HEK293 (cell line): ENCODE measurements around the gene HHIPL1.
A peak's percentile ranks its signal among the peaks of the same experiment; 100 is the strongest.

Experiments used
- OSR2 ChIP-seq: fragments of 450-650 bp; formaldehyde crosslinking; IDR thresholded peaks from 2 replicates; pipeline ENCODE4 v1.5.1; 2016; ENCODE audit warnings: missing biosample characterization, missing genetic modification characterization
- PATZ1 ChIP-seq: fragments of 450-650 bp; formaldehyde crosslinking; IDR thresholded peaks from 2 replicates; pipeline ENCODE4 v1.5.1; 2016; ENCODE audit warnings: missing biosample characterization, missing genetic modification characterization
- PBX3 ChIP-seq: sonication (generic); formaldehyde crosslinking; IDR thresholded peaks from 2 replicates; pipeline ENCODE4 v1.8.1; 2022; ENCODE audit warnings: mild to moderate bottlenecking, moderate library complexity, missing genetic modification reagents
- SCRT1 ChIP-seq: fragments of 450-650 bp; formaldehyde crosslinking; IDR thresholded peaks from 2 replicates; pipeline ENCODE4 v1.5.1; 2016; ENCODE audit warnings: missing biosample characterization, missing genetic modification characterization, borderline replicate concordance
- TSHZ1 ChIP-seq: fragments of 450-650 bp; formaldehyde crosslinking; IDR thresholded peaks from 2 replicates; pipeline ENCODE4 v1.5.1; 2016; ENCODE audit warnings: missing biosample characterization, missing genetic modification characterization, borderline replicate concordance
- YY1 ChIP-seq: fragments of 450-650 bp; formaldehyde crosslinking; IDR thresholded peaks from 2 replicates; pipeline ENCODE4 v1.5.1; 2018; ENCODE audit warnings: missing biosample characterization, missing genetic modification characterization
- ZEB2 ChIP-seq: fragments of 450-650 bp; formaldehyde crosslinking; IDR thresholded peaks from 2 replicates; pipeline ENCODE4 v1.5.1; 2016; ENCODE audit warnings: missing biosample characterization, missing genetic modification characterization
- ZFP3 ChIP-seq: fragments of 450-650 bp; formaldehyde crosslinking; IDR thresholded peaks from 2 replicates; pipeline ENCODE4 v1.5.1; 2016; ENCODE audit warnings: low read depth, missing biosample characterization, missing genetic modification characterization
- ZFP69B ChIP-seq: fragments of 450-650 bp; formaldehyde crosslinking; IDR thresholded peaks from 2 replicates; pipeline ENCODE4 v1.5.1; 2016; ENCODE audit warnings: missing biosample characterization, missing genetic modification characterization
- ZNF146 ChIP-seq: fragments of 450-650 bp; formaldehyde crosslinking; IDR thresholded peaks from 2 replicates; pipeline ENCODE4 v1.5.1; 2016; ENCODE audit warnings: missing biosample characterization, missing genetic modification characterization
- ZNF155 ChIP-seq: fragments of 450-650 bp; formaldehyde crosslinking; IDR thresholded peaks from 2 replicates; pipeline ENCODE4 v1.5.1; 2016; ENCODE audit warnings: missing biosample characterization, missing genetic modification characterization
- ZNF174 ChIP-seq: fragments of 450-650 bp; formaldehyde crosslinking; IDR thresholded peaks from 2 replicates; pipeline ENCODE4 v1.5.0; 2017; ENCODE audit warnings: missing biosample characterization, mild to moderate bottlenecking, missing genetic modification characterization
- ZNF211 ChIP-seq: fragments of 450-650 bp; formaldehyde crosslinking; IDR thresholded peaks from 2 replicates; pipeline ENCODE4 v1.5.1; 2016; ENCODE audit warnings: low read depth, missing biosample characterization, missing genetic modification characterization
- ZNF26 ChIP-seq: fragments of 450-650 bp; formaldehyde crosslinking; IDR thresholded peaks from 2 replicates; pipeline ENCODE4 v1.5.1; 2016; ENCODE audit warnings: missing biosample characterization, missing genetic modification characterization
- ZNF324 ChIP-seq: fragments of 450-650 bp; formaldehyde crosslinking; IDR thresholded peaks from 2 replicates; pipeline ENCODE4 v1.5.1; 2016; ENCODE audit warnings: missing biosample characterization, missing genetic modification characterization
- ZNF37A ChIP-seq: fragments of 450-650 bp; IDR thresholded peaks from 2 replicates; pipeline ENCODE4 v1.5.1; 2018; ENCODE audit warnings: missing biosample characterization, missing genetic modification characterization
- ZNF398 ChIP-seq: fragments of 450-650 bp; formaldehyde crosslinking; IDR thresholded peaks from 2 replicates; pipeline ENCODE4 v1.5.1; 2017; ENCODE audit warnings: missing biosample characterization, missing genetic modification characterization
- ZNF423 ChIP-seq: fragments of 450-650 bp; formaldehyde crosslinking; IDR thresholded peaks from 2 replicates; pipeline ENCODE4 v1.5.1; 2016; ENCODE audit warnings: missing biosample characterization, missing genetic modification characterization
- ZNF561 ChIP-seq: fragments of 450-650 bp; IDR thresholded peaks from 2 replicates; pipeline ENCODE4 v1.5.1; 2018; ENCODE audit warnings: missing biosample characterization, missing genetic modification characterization, borderline replicate concordance
- ZNF600 ChIP-seq: fragments of 450-650 bp; formaldehyde crosslinking; IDR thresholded peaks from 2 replicates; pipeline ENCODE4 v1.5.1; 2016; ENCODE audit warnings: missing biosample characterization, missing genetic modification characterization
- ZNF629 ChIP-seq: fragments of 450-650 bp; formaldehyde crosslinking; IDR thresholded peaks from 2 replicates; pipeline ENCODE4 v1.5.1; 2017; ENCODE audit warnings: missing biosample characterization, missing genetic modification characterization
- ZNF654 ChIP-seq: fragments of 450-650 bp; formaldehyde crosslinking; IDR thresholded peaks from 2 replicates; pipeline ENCODE4 v1.5.1; 2016; ENCODE audit warnings: low read depth, missing biosample characterization, missing genetic modification characterization
- ZNF692 ChIP-seq: fragments of 450-650 bp; formaldehyde crosslinking; IDR thresholded peaks from 2 replicates; pipeline ENCODE4 v1.5.1; 2016; ENCODE audit warnings: missing biosample characterization, missing genetic modification characterization
- ZNF791 ChIP-seq: fragments of 450-650 bp; formaldehyde crosslinking; IDR thresholded peaks from 2 replicates; pipeline ENCODE4 v1.5.1; 2016; ENCODE audit warnings: missing biosample characterization, missing genetic modification characterization
- ZNF792 ChIP-seq: fragments of 450-650 bp; formaldehyde crosslinking; IDR thresholded peaks from 2 replicates; pipeline ENCODE4 v1.5.1; 2016; ENCODE audit warnings: missing biosample characterization, missing genetic modification characterization
- ZSCAN18 ChIP-seq: fragments of 450-650 bp; formaldehyde crosslinking; IDR thresholded peaks from 2 replicates; pipeline ENCODE4 v1.5.1; 2016; ENCODE audit warnings: missing biosample characterization, missing genetic modification characterization

HHIPL1 gene

GRCh38 chr14:99603471-99604277 lies 41.3 kb upstream of the HHIPL1 start, which contains the start of gene CCDC85C (continued):
- TF ChIP-seq YY1 (tag by site-specific recombination) = 0 out of 2 replicates have a peak, but pooled peaks have one; percentile 36
- no peak for TF ChIP-seq ZNF174 (tag by site-specific recombination)
- no peak for TF ChIP-seq OSR2 (tag by site-specific recombination)
- no peak for TF ChIP-seq ZSCAN18 (tag by site-specific recombination)
- TF ChIP-seq SCRT1 = no peak
- TF ChIP-seq PATZ1 (tag by site-specific recombination) = no peak
- TF ChIP-seq ZNF791 (tag by site-specific recombination) = no peak
- TF ChIP-seq ZNF629 (tag by site-specific recombination) = no peak
- peak; percentile 68 for TF ChIP-seq ZNF600
- TF ChIP-seq TSHZ1 = no peak
- TF ChIP-seq ZNF792 = no peak
- no peak for TF ChIP-seq ZFP3
- peak; percentile 23; the same call in 1 of the 2 replicates for TF ChIP-seq ZNF398 (tag by site-specific recombination)
- TF ChIP-seq PBX3 (CRISPR knock-in tag) = 0 out of 2 replicates have a peak, but pooled peaks have one; percentile 73
- TF ChIP-seq ZNF561 (tag by site-specific recombination) = no peak
- TF ChIP-seq ZFP69B (tag by site-specific recombination) = no peak
- no peak for TF ChIP-seq ZNF654 (tag by site-specific recombination)
- TF ChIP-seq ZNF692 (tag by site-specific recombination) = no peak
- no peak for TF ChIP-seq ZNF324 (tag by site-specific recombination)
- TF ChIP-seq ZEB2 (tag by site-specific recombination) = no peak
- TF ChIP-seq ZNF146 (tag by site-specific recombination) = no peak
- no peak for TF ChIP-seq ZNF211
- TF ChIP-seq ZNF423 (tag by site-specific recombination) = no peak
- no peak for TF ChIP-seq ZNF26 (tag by site-specific recombination)
- TF ChIP-seq ZNF37A (tag by site-specific recombination) = no peak
- TF ChIP-seq ZNF155 = no peak
